SK-N-MC (cell line): ENCODE data around the gene MYCBP.

Source experiments
- EZH2 ChIP-seq: fragments of 200-600 bp; sonication (generic); IDR thresholded peaks from one replicate; pipeline ENCODE4 v1.6.1; 2017; ENCODE audit warnings: antibody characterized with exemption
- POLR2AphosphoS5 ChIP-seq: IDR thresholded peaks from 2 replicates; pipeline ENCODE4 v1.6.1; 2012; ENCODE audit warnings: mild to moderate bottlenecking, low read depth, low read length, borderline replicate concordance

- TF ChIP-seq EZH2 (no peak), POLR2AphosphoS5 (no peak)
These were observed 44.6 kb upstream of the MYCBP start for GRCh38 chr1:38917772-38918171.
